Measurements from ENCODE around the gene RTN3. TPM values are rescaled to one million over a fixed set of nuclear protein-coding genes. Genes with fewer than 3 reads are reported as not detected.

Gene RTN3
- total RNA-seq, 1 experiment from 2014 or later = 95.0 TPM

DNA sequence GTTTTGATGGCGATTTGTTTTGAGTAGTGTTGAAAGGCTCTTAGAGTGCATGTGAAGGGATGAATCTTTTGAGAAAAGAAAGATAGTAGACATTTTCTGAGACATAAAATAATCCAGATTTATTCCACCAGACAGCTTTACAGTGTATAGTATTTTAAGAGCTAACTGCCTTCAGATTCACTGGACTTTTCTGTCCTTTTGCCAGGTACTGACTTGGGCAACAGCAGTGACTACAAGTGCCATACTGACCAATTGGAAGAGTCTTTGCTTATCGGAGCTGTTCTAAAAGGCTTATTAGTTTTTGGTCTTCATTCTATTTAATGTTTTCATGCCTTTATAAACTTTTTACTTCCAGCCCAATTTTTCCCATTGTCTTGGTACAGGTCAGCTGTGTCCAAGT is 32.5 kb downstream of the RTN3 start:
- Histone ChIP-seq H3K9ac (ENCODE audit: low read length) (no peak overlapping the region), H2AFZ (ENCODE audit: low read depth, low read length, poor library complexity, severe bottlenecking) (no peak overlapping the region), H3K36me3 (ENCODE audit: control insufficient read depth in 1 of 2, insufficient read depth in 2 of 2, low read length in 2 of 2) (no peaks in the 10 kb centered on the region), H3K27ac (ENCODE audit: low read depth, low read length) (no peak overlapping the region), H3K9me3 (ENCODE audit: control insufficient read depth in 1 of 2, insufficient read depth in 1 of 2, low read depth in 1 of 2, low read length in 2 of 2) (no peaks in the 10 kb centered on the region), H3K4me3 (replicated peaks in 1 of 2; ENCODE audit: low read depth in 1 of 2, low read length in 2 of 2) (no peak overlapping the region), H4K20me1 (ENCODE audit: insufficient read depth) (no peaks in the 10 kb centered on the region), H3K27me3 (ENCODE audit: insufficient read depth, low read length) (no peaks in the 10 kb centered on the region), H3K9me2 (ENCODE audit: insufficient read depth) (no peaks in the 10 kb centered on the region), H3K79me2 (ENCODE audit: insufficient read depth, low read length) (peaks cover 71% of the 10 kb centered on the region), H3K4me2 (ENCODE audit: low read length) (no peak overlapping the region), H3K4me1 (ENCODE audit: control insufficient read depth in 1 of 2, insufficient read depth in 2 of 2, low read length in 2 of 2) (no peaks in the 10 kb centered on the region)
- DNase-seq (ENCODE audit: low read depth, low spot score) (no peak), ATAC-seq (no peak)
- BruUV-seq (replicated peaks) = no TSS peak
- ChIA-PET RAD21 (ENCODE audit: low non-redundant PET in 1 of 2, low total read pairs in 2 of 2, uncharacterized antibody in 2 of 2, unreplicated experiment in 2 of 2) (no interaction called here), POLR2A (no interaction called here), CTCF (no interaction called here)
- intact Hi-C loops (cut with micrococcal nuclease) = no loop called here
- TF ChIP-seq ZFX (IDR thresholded peaks at IDR 0.05) (no peak), EZH2 (IDR thresholded peaks at IDR 0.05) (no peak), JUND (IDR thresholded peaks at IDR 0.05) (no peak), EGR1 (IDR thresholded peaks at IDR 0.05; ENCODE audit: low read depth) (no peak), ELF1 (IDR thresholded peaks at IDR 0.05; ENCODE audit: borderline replicate concordance, low read depth) (no peak), FOSL1 (IDR thresholded peaks at IDR 0.05; ENCODE audit: low read depth) (no peak), CEBPB (IDR thresholded peaks at IDR 0.05; ENCODE audit: low read depth) (no peak), YY1 (IDR thresholded peaks at IDR 0.05; ENCODE audit: extremely low read depth, insufficient replicate concordance, low read depth, low read length) (no peak), POLR2AphosphoS5 (IDR thresholded peaks at IDR 0.05; ENCODE audit: low read depth, low read length) (no peak), TCF7L2 (IDR thresholded peaks at IDR 0.05; ENCODE audit: borderline replicate concordance, extremely low read depth, insufficient read depth, insufficient read length) (no peak), SRF (IDR thresholded peaks at IDR 0.05; ENCODE audit: low read depth) (no peak)
- TF ChIP-seq, protein P1, sequence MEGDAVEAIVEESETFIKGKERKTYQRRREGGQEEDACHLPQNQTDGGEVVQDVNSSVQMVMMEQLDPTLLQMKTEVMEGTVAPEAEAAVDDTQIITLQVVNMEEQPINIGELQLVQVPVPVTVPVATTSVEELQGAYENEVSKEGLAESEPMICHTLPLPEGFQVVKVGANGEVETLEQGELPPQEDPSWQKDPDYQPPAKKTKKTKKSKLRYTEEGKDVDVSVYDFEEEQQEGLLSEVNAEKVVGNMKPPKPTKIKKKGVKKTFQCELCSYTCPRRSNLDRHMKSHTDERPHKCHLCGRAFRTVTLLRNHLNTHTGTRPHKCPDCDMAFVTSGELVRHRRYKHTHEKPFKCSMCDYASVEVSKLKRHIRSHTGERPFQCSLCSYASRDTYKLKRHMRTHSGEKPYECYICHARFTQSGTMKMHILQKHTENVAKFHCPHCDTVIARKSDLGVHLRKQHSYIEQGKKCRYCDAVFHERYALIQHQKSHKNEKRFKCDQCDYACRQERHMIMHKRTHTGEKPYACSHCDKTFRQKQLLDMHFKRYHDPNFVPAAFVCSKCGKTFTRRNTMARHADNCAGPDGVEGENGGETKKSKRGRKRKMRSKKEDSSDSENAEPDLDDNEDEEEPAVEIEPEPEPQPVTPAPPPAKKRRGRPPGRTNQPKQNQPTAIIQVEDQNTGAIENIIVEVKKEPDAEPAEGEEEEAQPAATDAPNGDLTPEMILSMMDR (IDR thresholded peaks at IDR 0.05 in 2 of 3, conservative IDR thresholded peaks at IDR 0.05 in 1 of 3; ENCODE audit: borderline replicate concordance in 1 of 3, insufficient read depth in 1 of 3, low read depth in 2 of 3, low read length in 2 of 3) = no peak
- TF ChIP-seq, protein P2, sequence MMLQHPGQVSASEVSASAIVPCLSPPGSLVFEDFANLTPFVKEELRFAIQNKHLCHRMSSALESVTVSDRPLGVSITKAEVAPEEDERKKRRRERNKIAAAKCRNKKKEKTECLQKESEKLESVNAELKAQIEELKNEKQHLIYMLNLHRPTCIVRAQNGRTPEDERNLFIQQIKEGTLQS (IDR thresholded peaks at IDR 0.05) = no peak
